NCI-H510A (cell line): ENCODE results near the gene PPP2R5E.

ENCODE experiments used
- DNase-seq: peaks from one replicate; lab custom pipeline; 2025; lab: John Stamatoyannopoulos, UW

Gene PPP2R5E

GRCh38 chr14:63432228-63432627 lies 110.9 kb downstream of the PPP2R5E start:
- no peak for DNase-seq

- no peak for DNase-seq
Observed at GRCh38 chr14:63431466-63431865, 111.7 kb downstream of the PPP2R5E start.

DNA sequence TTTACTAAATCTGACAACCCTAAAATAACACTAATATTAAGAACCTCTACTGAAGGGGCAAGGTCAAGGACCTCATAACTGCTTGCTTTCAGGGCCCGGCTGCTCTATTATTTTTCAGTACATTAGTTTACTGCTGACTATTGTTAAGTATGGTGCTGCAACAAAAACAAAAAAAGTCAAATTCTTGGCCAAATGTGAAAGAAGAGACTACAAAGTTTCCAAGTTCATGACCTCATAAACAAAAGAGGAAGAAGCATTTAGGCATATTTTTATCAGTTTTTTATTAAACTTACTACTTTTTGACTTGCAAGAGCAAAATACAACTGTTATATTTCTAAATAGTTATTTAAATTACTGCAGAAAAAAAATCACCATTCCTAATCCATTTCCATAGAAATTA lies 114.7 kb downstream of the PPP2R5E start:
- DNase-seq, result no peak

DNA sequence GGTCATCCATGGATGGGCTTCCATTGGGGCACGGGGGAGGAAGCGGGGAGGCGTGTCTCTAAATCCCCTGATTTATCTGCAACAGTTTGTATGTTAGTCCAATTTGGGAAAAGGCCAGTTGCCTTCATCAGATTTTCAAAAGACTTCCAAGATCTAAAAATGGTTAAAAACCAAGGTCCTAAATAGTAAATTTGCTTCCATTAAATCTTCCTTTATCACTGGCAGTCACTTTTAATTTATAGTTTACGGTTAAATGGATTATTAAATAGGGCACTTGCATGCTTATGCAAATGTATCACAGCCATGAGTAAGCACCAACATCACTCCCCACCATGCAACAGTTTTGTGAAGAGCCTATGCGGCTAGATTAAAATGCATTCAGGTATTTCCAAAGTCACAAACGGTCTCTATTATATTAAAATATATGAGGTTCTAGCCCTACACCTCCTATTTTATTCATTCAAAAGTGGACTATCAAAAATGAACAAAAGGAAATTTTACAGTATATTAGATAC lies 116.3 kb downstream of the PPP2R5E start:
- DNase-seq, result no peak

GRCh38 chr14:63423889-63424288 lies 119.3 kb downstream of the PPP2R5E start:
- DNase-seq, result no peak

DNA sequence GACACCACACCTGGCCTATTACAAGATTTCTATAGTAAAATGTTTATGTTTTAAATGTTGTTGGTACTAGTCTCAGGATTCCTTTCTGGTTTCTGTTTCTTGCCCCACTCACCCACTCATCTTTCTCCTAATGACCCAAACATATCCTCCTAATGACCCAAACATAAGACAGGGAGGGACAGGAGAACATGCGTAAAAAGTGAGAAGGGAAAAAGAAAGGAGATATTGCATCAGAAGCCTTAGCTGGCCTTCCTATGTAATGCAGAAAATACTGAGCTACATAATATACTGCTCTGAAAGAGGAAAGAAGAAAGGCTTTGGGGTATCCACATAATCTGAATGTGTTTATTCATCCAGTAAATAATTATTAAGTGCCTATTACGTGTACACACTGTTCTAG lies 119.8 kb downstream of the PPP2R5E start:
- no peak for DNase-seq

DNA sequence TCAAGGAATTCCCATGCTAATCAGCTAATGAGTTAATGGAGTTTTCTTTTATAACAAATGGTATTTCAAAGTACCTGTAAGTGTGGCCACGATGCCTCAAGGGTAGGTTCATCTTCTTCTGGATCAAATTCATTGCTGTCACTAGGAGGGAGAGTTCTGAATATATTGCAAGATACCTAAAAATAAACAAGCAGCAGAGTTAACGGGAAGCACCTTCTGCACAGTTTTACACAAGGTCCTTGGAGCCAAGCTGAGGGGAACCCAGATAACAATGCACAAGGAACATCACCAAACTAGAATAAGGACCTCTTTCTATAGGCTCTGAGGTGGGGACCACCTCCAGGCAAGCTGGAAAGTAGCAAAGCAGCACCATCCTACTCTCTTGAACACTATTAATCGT lies 121.3 kb downstream of the PPP2R5E start:
- no peak for DNase-seq

GRCh38 chr14:63421226-63421625 lies 122.0 kb downstream of the PPP2R5E start:
- DNase-seq, result no peak

DNA sequence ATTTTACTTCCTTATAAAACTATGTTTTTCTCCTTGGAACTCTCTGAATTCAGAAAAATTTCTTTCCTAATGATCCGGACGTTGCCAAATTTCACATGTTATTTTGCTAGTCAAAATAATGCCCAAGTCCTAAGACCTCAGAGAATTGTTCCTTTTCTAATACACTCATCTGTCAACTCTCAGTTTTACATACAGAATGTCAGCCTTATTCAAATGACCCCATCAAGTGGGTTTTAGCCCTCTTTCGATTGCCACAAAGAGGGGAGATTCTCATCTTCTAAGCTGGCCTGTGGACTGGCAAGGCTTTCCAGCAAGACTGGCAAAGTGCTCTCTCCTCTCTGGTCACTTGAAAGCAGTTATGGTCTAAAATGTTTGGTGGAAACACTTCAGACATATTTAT lies 125.2 kb downstream of the PPP2R5E start:
- no peak for DNase-seq

DNA sequence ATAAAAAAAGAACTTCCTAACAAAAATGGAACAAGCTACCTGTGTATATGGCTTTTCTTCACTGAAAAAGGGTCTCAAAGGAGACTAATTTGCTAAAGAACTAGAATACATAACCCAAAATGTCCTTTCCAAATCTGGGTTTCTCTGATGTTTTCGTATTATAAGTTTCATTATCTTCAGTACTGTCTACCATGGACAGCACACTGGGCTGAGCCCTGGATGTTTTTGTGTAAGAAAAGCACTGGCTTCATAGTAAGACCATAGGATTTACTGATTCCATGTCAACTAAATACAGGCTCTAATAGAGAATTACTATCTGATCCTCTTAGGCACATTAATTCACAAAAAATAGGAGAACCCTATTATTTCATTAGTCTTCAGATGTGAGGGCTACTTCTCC lies 130.2 kb downstream of the PPP2R5E start:
- DNase-seq, result no peak

DNA sequence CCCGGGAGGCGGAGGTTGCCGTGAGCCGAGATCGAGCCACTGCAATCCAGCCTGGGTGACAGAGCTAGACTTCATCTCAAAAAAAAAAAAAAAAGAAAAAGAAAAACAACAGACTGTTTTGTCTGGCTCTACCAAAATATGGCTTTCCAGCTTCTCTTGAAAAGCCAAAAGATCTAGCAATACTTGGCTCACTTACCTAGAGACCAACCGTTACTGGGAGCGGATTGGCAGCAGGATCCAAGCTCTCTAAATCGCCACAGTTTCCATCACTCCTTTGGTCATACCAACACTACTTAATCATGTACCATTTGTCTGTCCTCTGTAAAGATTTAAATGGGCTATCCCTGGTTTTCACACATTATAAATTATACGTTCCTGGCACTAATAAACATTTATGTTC lies 136.8 kb downstream of the PPP2R5E start:
- DNase-seq, result no peak

- no peak for DNase-seq
Observed at GRCh38 chr14:63405715-63406114, 137.5 kb downstream of the PPP2R5E start.

DNA sequence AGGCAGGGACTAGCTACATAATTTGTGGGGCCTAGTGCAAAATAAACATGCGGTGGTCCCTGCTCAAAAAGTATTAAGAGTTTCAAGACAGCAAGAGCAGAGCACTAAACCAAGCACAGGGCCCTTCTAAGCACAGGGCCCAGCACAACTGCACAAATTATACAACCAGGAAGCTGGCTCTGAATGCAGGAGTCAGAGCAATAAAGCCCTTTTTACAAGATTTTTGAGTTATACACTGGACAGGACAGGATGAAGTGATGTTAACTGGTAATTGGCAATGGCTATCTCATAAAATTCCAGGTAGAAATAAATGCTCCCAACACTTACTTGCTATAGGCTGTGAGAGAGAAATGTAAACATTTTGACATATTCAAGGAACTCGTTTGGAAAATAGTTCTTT lies 138.3 kb downstream of the PPP2R5E start:
- DNase-seq, result no peak

- no peak for DNase-seq
Observed at GRCh38 chr14:63401646-63402045, 141.5 kb downstream of the PPP2R5E start.

GRCh38 chr14:63398952-63399351 lies 144.2 kb downstream of the PPP2R5E start:
- no peak for DNase-seq

DNA sequence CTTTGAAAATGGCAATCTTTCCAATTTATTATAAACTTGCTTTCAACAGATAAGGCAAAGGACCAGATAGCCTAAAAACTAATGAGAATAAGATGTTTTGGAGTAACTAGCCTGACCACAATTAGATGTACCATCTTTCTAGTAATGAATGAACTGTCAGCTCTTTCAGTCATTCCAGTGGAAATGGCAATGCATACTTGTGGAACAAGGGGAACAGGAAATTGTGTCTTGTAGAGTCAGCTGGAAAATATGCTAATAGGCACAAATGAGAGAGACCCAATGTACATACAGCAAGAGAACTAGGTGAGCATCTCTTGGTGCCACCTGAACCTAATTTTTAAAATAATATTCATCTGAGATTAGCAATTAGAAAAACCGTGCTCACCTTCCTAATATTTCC lies 148.3 kb downstream of the PPP2R5E start:
- no peak for DNase-seq

DNA sequence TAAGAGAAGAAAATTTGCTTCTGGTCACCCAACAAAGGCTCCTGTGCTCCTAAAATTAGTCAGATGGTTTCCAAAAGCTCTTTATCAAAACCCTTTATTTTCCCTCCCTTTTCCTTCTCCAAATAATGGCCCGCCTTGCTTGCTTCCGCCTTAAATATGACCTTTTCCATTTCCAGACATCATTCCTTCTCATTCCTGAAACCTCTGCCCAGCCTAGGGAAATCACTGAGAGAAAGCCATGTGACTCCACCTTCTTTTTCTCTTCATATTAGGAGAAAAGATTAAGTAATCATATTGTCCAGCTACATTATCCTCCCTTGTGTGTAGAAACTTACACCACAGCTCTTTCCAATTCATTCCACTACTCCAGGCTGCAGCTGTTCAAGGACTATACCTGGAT lies 148.7 kb downstream of the PPP2R5E start:
- no peak for DNase-seq

DNA sequence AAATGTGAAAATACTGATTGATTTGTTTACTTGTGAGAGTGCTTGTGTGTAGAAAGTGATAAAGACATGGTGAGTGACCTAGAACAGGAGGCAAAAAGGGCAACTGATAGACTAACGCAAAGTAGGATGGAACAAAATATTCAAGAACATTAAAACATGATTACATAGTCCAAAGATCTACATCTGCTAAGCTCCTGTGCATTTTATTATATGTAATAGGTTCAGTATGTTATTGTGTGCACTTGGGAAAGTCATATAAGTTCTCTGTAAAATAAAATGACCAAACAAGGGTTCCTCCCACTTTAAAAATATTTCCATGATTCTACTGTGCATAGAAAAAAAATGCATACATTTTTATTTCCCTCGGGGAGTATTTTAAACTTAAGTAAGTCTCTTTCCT lies 150.2 kb downstream of the PPP2R5E start:
- DNase-seq, result no peak

GRCh38 chr14:63392236-63392635 lies 150.9 kb downstream of the PPP2R5E start:
- no peak for DNase-seq

DNA sequence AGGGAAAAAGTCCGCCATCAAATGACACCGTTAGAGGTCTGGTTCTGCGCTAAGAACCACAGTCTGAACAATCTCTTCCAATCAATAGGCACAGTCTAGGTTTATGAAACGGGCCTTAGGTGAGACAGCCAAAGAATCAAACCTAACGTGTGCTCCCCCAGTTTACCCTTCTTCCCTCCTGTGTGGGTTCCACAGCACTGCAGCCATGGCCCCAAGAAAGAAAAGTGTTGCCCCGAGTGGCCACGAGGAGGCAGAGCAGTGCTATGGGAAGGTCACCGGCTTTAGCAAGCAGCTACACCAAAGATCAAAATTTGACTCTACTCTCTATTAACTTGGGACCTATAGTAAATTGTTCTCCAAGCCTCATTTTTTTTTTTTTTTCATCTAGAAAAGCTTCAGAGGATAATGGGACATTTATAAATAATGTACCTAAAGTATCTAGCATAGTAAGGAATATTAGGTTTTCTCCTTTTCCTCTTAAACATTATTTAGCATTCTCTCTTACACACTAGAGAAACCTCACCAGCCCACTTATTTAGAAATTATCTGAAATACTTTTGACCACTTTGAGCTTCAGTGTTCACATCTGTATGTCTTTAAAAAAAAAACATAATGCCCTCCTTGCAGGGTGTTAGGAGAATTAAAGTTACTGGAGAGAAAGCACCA lies 154.3 kb downstream of the PPP2R5E start:
- DNase-seq, result no peak

DNA sequence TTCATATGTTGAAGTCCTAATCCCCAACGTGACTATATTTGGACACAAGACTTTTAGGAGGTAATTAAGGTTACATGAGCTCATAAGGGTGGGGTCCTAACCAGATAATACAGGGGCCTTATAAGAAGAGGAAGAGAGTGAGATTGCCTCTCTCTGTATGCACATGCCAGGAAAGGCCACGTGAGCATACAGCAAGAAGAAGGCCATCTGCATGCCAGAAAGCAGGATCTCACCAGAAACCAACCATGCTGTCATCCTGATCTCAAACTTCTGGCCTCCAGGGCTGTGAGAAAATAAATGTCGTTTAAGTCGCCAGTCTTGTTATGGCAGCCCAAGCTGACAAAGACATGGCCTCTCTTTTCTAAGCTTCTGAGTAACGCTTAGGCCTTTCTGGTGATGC lies 155.5 kb downstream of the PPP2R5E start:
- no peak for DNase-seq

GRCh38 chr14:63383776-63384367 lies 159.3 kb downstream of the PPP2R5E start:
- no peak for DNase-seq

- DNase-seq, result no peak
Observed at GRCh38 chr14:63378444-63378843, 164.7 kb downstream of the PPP2R5E start.

DNA sequence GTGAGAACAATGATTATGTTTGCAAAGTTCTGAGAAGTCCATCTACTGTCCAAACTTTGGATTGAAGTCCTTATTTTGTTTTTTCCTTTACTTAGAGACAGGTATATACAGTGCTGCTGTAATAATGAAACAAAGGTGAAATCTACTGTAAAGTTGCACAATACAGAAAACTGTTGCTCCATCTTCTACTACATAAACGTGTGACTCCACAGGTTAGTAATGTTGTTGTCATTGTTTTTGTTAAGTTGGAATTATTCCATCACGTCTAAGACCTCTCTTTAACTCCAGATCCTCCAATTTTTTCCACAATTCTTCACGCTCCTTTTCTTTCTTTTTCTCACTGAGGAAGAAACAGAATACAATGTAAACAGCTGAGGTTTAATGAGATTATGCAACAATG lies 167.4 kb downstream of the PPP2R5E start:
- DNase-seq, result no peak
